Measurements from ENCODE around the gene CLDN15. TPM values are rescaled to one million over a fixed set of nuclear protein-coding genes. Genes with fewer than 3 reads are reported as not detected.
"Not testable (repeated sequence)": the region's sequence is repeated elsewhere in the genome, so short reads cannot be mapped to it uniquely, and the experiment has no call there.

The CLDN15 gene
- total RNA-seq, 5 donors from 2014 or later (not counting 1 experiment from before 2014, with no cell fraction given), result 23.1 to 47.7 (median 44.8) TPM

DNA sequence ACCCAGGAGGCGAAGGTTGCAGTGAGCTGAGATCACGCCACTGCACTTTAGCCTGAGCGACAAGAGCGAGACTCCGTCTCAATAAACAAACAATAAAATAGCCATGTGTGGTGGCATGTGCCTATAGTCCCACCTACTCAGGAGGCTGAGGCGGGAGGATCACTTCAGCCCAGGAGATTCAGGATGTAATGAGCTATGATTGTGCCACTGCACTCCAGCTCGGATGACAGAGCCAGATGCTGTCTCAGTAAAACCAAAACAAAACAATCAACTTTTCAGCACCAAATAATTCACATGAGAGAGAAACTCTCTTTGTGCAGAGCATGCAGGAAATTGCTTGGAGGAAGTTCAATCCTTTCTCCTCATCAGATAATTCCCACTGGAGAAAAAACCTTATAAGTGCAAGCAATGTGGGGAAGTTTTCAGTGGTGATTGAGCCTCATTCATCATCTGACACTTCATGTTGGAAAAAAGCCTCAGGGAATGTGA is 20.7 kb upstream of the CLDN15 start:
- Histone ChIP-seq H3K27ac (ENCODE audit: low read length) (no peak overlapping the region), H3K36me3 (ENCODE audit: control insufficient read depth in 2 of 2, extremely low read depth in 1 of 2, insufficient read depth in 1 of 2, low read length in 1 of 2) (no peaks in the 10 kb centered on the region), H3K4me1 (ENCODE audit: control insufficient read depth in 1 of 2, extremely low read depth in 1 of 2, insufficient read depth in 2 of 2, low read length in 2 of 2) (no peaks in the 10 kb centered on the region), H3K27me3 (replicated peaks in 1 of 2; ENCODE audit: control insufficient read depth in 2 of 2, extremely low read depth in 1 of 2, insufficient read depth in 2 of 2, low read length in 1 of 2) (peaks cover 0 to 15% of the 10 kb centered on the region in 2 experiments), H3K9me3 (no peaks in the 10 kb centered on the region), H3K4me3 (ENCODE audit: control insufficient read depth in 1 of 2, extremely low read depth in 1 of 2, low read length in 1 of 2) (no peak overlapping the region)
- peaks cover 0 to 13% of the 10 kb centered on the region in 2 donors for H3K27me3 Mint-ChIP-seq
- H3K36me3 Mint-ChIP-seq, result no peaks in the 10 kb centered on the region
- no peak for ATAC-seq (replicated peaks in 1 of 4)
- no CpG with 5 or more reads among the region's 7 CpGs for WGBS (ENCODE audit: insufficient coverage)
- no peak overlapping the region for H3K4me3 Mint-ChIP-seq
- no peaks in the 10 kb centered on the region for H3K4me1 Mint-ChIP-seq
- ChIA-PET POLR2A (interaction anchor here in 1 of 2 donors (0.6 kb wide), 1 partner anchor 8 kb away, joined by 4 read pairs; no protein-coding TSS in a partner anchor), CTCF (interaction anchor here in 1 of 2 donors (0.6 to 1.2 kb wide), 3 partner anchors 24 to 49 kb away, joined by 3 to 5 read pairs (median 3); partner anchors contain the start of gene ZNHIT1)
- DNase-seq, result no peak
- H3K27ac Mint-ChIP-seq, result no peak overlapping the region
- no peaks in the 10 kb centered on the region for H3K9me3 Mint-ChIP-seq

DNA sequence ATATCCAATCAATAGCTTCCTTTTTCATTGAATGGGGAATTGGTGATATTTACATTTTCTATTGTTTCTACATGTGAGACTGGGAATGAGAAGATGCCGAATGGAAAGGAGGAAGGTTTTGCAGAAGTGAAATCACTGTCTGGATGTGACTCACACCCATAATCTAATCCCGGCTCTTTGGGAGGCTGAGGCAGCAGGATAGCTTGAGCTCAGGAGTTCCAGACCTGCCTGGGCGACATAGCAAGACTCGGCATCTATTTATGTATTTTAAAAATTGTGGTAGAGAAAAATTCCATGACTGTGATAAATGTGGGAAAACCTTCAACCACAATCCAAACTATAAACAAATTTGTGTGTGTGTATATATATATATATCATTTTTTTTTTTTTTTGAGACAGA is 18.2 kb upstream of the CLDN15 start:
- H3K27ac Mint-ChIP-seq, result no peak overlapping the region
- no peak for DNase-seq
- CTCF ChIA-PET, result interaction anchor here (0.5 to 1.4 kb wide), 3 partner anchors 12 to 111 kb away, joined by 3 to 6 read pairs (median 3); no protein-coding TSS in a partner anchor

DNA sequence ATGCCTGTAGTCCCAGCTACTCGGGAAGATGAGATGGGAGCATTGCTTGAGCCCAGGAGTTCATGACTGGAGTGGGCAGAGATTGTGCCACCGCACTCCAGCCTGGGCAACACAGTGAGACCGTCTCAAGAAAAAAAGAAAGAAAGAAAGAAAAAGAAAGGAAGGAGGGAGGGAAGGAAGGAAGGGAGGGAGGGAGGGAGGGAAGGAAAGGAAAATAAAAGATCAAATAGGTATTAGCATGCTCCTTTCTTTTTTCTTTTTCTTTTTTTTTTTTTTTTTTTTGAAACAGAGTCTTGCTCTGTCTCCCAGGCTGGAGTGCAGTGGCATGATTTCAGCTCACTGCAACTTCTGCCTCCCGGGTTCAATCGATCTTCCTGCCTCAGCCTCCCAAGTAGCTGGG is 15.6 kb upstream of the CLDN15 start:
- not testable (repeated sequence) for H3K9me3 ChIP-seq; H3K27me3 Mint-ChIP-seq; DNase-seq; ATAC-seq (replicated peaks in 1 of 4); H3K4me3 ChIP-seq (ENCODE audit: control insufficient read depth in 1 of 2, extremely low read depth in 1 of 2, low read length in 1 of 2); H3K36me3 ChIP-seq (ENCODE audit: control insufficient read depth in 2 of 2, extremely low read depth in 1 of 2, insufficient read depth in 1 of 2, low read length in 1 of 2); H3K9me3 Mint-ChIP-seq; H3K27ac ChIP-seq (ENCODE audit: low read length)
- Mint-ChIP-seq H3K4me1 (peaks cover 27 to 36% (median 32%) of the 10 kb centered on the region in 3 donors), H3K27ac (peak overlapping the region in 1 of 2 donors; percentile 99), H3K36me3 (peaks cover 10% of the 10 kb centered on the region), H3K4me3 (peak overlapping the region; percentile 100)
- POLR2A ChIA-PET, result interaction anchor here in 1 of 2 donors (0.6 kb wide), 1 partner anchor 133 kb away, joined by 5 read pairs; no protein-coding TSS in a partner anchor
- CTCF ChIA-PET, result interaction anchor here (0.6 to 1.9 kb wide), 3 partner anchors 9 to 577 kb away, joined by 3 to 11 read pairs (median 6); no protein-coding TSS in a partner anchor
- WGBS (ENCODE audit: insufficient coverage), result 96% methylated on average over 4 of the region's 5 CpGs
- peaks cover 0 to 12% of the 10 kb centered on the region in 2 experiments for H3K27me3 ChIP-seq (replicated peaks in 1 of 2; ENCODE audit: control insufficient read depth in 2 of 2, extremely low read depth in 1 of 2, insufficient read depth in 2 of 2, low read length in 1 of 2)
- H3K4me1 ChIP-seq (ENCODE audit: control insufficient read depth in 1 of 2, extremely low read depth in 1 of 2, insufficient read depth in 2 of 2, low read length in 2 of 2), result peaks cover 6 to 28% of the 10 kb centered on the region in 2 experiments

More for the DNA sequence above, 18.2 kb upstream of the CLDN15 start:
- Mint-ChIP-seq H3K9me3 (no peaks in the 10 kb centered on the region), H3K36me3 (peaks cover 5% of the 10 kb centered on the region), H3K27me3 (peaks cover 0 to 4% of the 10 kb centered on the region in 2 donors), H3K4me3 (no peak overlapping the region), H3K4me1 (peaks cover 15 to 23% (median 15%) of the 10 kb centered on the region in 3 donors)
- Histone ChIP-seq H3K9me3 (no peaks in the 10 kb centered on the region), H3K36me3 (ENCODE audit: control insufficient read depth in 2 of 2, extremely low read depth in 1 of 2, insufficient read depth in 1 of 2, low read length in 1 of 2) (no peaks in the 10 kb centered on the region), H3K27ac (ENCODE audit: low read length) (no peak overlapping the region), H3K4me3 (ENCODE audit: control insufficient read depth in 1 of 2, extremely low read depth in 1 of 2, low read length in 1 of 2) (no peak overlapping the region), H3K27me3 (replicated peaks in 1 of 2; ENCODE audit: control insufficient read depth in 2 of 2, extremely low read depth in 1 of 2, insufficient read depth in 2 of 2, low read length in 1 of 2) (peaks cover 0 to 12% of the 10 kb centered on the region in 2 experiments), H3K4me1 (ENCODE audit: control insufficient read depth in 1 of 2, extremely low read depth in 1 of 2, insufficient read depth in 2 of 2, low read length in 2 of 2) (peaks cover 4 to 16% of the 10 kb centered on the region in 2 experiments)
- POLR2A ChIA-PET, result no interaction called here
- no peak for ATAC-seq (replicated peaks in 1 of 4)
- WGBS (ENCODE audit: insufficient coverage), result no CpG with 5 or more reads among the region's 4 CpGs

GRCh38 chr7:101251871-101252659 is 14.5 kb upstream of the CLDN15 start:
- peak; percentile 99 to 100 (median 100) for ATAC-seq (replicated peaks in 1 of 4)
- Histone ChIP-seq H3K4me3 (ENCODE audit: control insufficient read depth in 1 of 2, extremely low read depth in 1 of 2, low read length in 1 of 2) (peak overlapping the region; percentile 89 to 93), H3K9me3 (no peaks in the 10 kb centered on the region), H3K36me3 (ENCODE audit: control insufficient read depth in 2 of 2, extremely low read depth in 1 of 2, insufficient read depth in 1 of 2, low read length in 1 of 2) (peaks cover 0 to 7% of the 10 kb centered on the region in 2 donors), H3K4me1 (ENCODE audit: control insufficient read depth in 1 of 2, extremely low read depth in 1 of 2, insufficient read depth in 2 of 2, low read length in 2 of 2) (peaks cover 6 to 28% of the 10 kb centered on the region in 2 experiments), H3K27ac (ENCODE audit: low read length) (peak overlapping the region; percentile 59), H3K27me3 (replicated peaks in 1 of 2; ENCODE audit: control insufficient read depth in 2 of 2, extremely low read depth in 1 of 2, insufficient read depth in 2 of 2, low read length in 1 of 2) (peaks cover 0 to 9% of the 10 kb centered on the region in 2 experiments)
- Mint-ChIP-seq H3K36me3 (peaks cover 17% of the 10 kb centered on the region), H3K9me3 (no peaks in the 10 kb centered on the region), H3K27me3 (peaks cover 0 to 4% of the 10 kb centered on the region in 2 donors), H3K4me3 (peak overlapping the region; percentile 100), H3K27ac (peak overlapping the region; percentile 98 to 99), H3K4me1 (peaks cover 31 to 38% (median 38%) of the 10 kb centered on the region in 3 donors)
- ChIA-PET POLR2A (interaction anchor here (0.5 to 0.6 kb wide), 5 partner anchors 9 to 1150 kb away, joined by 3 to 5 read pairs (median 3); partner anchors contain the start of gene LAMTOR4 (in 1 of the 2)), CTCF (interaction anchor here in 1 of 2 donors (1.0 to 1.9 kb wide), 3 partner anchors 8 to 59 kb away, joined by 4 to 11 read pairs (median 11); partner anchors contain the start of gene ZNHIT1)
- under 1% methylated on average over 39 of the region's 55 CpGs for WGBS (ENCODE audit: insufficient coverage)
- peak; percentile 94 to 100 (median 99) for DNase-seq

GRCh38 chr7:101250324-101250723 is 12.7 kb upstream of the CLDN15 start:
- Mint-ChIP-seq H3K4me1 (peaks cover 37 to 47% (median 45%) of the 10 kb centered on the region in 3 donors), H3K4me3 (peak overlapping the region; percentile 100), H3K9me3 (no peaks in the 10 kb centered on the region), H3K36me3 (peaks cover 17% of the 10 kb centered on the region), H3K27ac (no peak overlapping the region), H3K27me3 (peaks cover 0 to 4% of the 10 kb centered on the region in 2 donors)
- Histone ChIP-seq H3K27me3 (replicated peaks in 1 of 2; ENCODE audit: control insufficient read depth in 2 of 2, extremely low read depth in 1 of 2, insufficient read depth in 2 of 2, low read length in 1 of 2) (peaks cover 0 to 4% of the 10 kb centered on the region in 2 experiments), H3K4me1 (ENCODE audit: control insufficient read depth in 1 of 2, extremely low read depth in 1 of 2, insufficient read depth in 2 of 2, low read length in 2 of 2) (peaks cover 6 to 33% of the 10 kb centered on the region in 2 experiments), H3K27ac (ENCODE audit: low read length) (no peak overlapping the region), H3K36me3 (ENCODE audit: control insufficient read depth in 2 of 2, extremely low read depth in 1 of 2, insufficient read depth in 1 of 2, low read length in 1 of 2) (peaks cover 0 to 7% of the 10 kb centered on the region in 2 donors), H3K9me3 (no peaks in the 10 kb centered on the region), H3K4me3 (ENCODE audit: control insufficient read depth in 1 of 2, extremely low read depth in 1 of 2, low read length in 1 of 2) (no peak overlapping the region)
- CTCF ChIA-PET, result no interaction called here
- WGBS (ENCODE audit: insufficient coverage), result 100% methylated on average over 2 of the region's 3 CpGs
- ATAC-seq (replicated peaks in 1 of 4), result no peak
- POLR2A ChIA-PET, result interaction anchor here in 1 of 2 donors (0.5 kb wide), 1 partner anchor 1110 kb away, joined by 6 read pairs; no protein-coding TSS in a partner anchor
- no peak for DNase-seq

GRCh38 chr7:101248276-101248675 is 10.7 kb upstream of the CLDN15 start:
- H3K36me3 Mint-ChIP-seq, result peaks cover 17% of the 10 kb centered on the region
- no CpG with 5 or more reads among the region's 5 CpGs for WGBS (ENCODE audit: insufficient coverage)
- Histone ChIP-seq H3K27ac (ENCODE audit: low read length) (no peak overlapping the region), H3K4me1 (ENCODE audit: control insufficient read depth in 1 of 2, extremely low read depth in 1 of 2, insufficient read depth in 2 of 2, low read length in 2 of 2) (peaks cover 12 to 50% of the 10 kb centered on the region in 2 experiments), H3K36me3 (ENCODE audit: control insufficient read depth in 2 of 2, extremely low read depth in 1 of 2, insufficient read depth in 1 of 2, low read length in 1 of 2) (peaks cover 0 to 7% of the 10 kb centered on the region in 2 donors), H3K9me3 (no peaks in the 10 kb centered on the region), H3K4me3 (ENCODE audit: control insufficient read depth in 1 of 2, extremely low read depth in 1 of 2, low read length in 1 of 2) (no peak overlapping the region), H3K27me3 (replicated peaks in 1 of 2; ENCODE audit: control insufficient read depth in 2 of 2, extremely low read depth in 1 of 2, insufficient read depth in 2 of 2, low read length in 1 of 2) (no peaks in the 10 kb centered on the region)
- H3K27me3 Mint-ChIP-seq, result no peaks in the 10 kb centered on the region
- no peak for ATAC-seq (replicated peaks in 1 of 4)
- no peaks in the 10 kb centered on the region for H3K9me3 Mint-ChIP-seq
- POLR2A ChIA-PET, result interaction anchor here in 1 of 2 donors (0.5 kb wide), 1 partner anchor 384 kb away, joined by 7 read pairs; no protein-coding TSS in a partner anchor
- DNase-seq, result no peak
- H3K4me3 Mint-ChIP-seq, result no peak overlapping the region
- peaks cover 48 to 61% (median 58%) of the 10 kb centered on the region in 3 donors for H3K4me1 Mint-ChIP-seq
- CTCF ChIA-PET, result interaction anchor here (0.6 kb wide), 2 partner anchors 89 to 171 kb away, joined by 7 to 8 read pairs; no protein-coding TSS in a partner anchor
- H3K27ac Mint-ChIP-seq, result no peak overlapping the region

Measured in T-cell (primary cell).